ENCODE results near the gene NACAD. TPM values are rescaled to one million over a fixed set of nuclear protein-coding genes. Genes with fewer than 3 reads are reported as not detected.

The NACAD gene
- total RNA-seq, 1 experiment from 2014 or later: 6.6 TPM

DNA sequence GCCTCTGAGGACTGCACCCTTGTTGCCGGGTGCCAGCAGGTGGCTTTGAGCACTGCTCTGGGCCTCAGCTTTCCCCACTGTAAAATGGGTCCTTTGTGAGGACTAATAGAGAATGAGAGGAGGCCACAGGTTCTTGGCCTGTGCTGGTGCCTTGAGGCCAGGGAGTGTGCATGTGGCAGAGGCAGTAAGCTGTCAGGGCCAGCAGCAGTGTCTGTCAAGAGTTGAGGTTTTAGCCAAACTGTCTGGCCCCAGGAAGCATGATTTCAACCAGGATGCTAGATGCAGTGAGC lies 13.5 kb downstream of the NACAD start:
- DNase-seq (ENCODE audit: low spot score): no peak

DNA sequence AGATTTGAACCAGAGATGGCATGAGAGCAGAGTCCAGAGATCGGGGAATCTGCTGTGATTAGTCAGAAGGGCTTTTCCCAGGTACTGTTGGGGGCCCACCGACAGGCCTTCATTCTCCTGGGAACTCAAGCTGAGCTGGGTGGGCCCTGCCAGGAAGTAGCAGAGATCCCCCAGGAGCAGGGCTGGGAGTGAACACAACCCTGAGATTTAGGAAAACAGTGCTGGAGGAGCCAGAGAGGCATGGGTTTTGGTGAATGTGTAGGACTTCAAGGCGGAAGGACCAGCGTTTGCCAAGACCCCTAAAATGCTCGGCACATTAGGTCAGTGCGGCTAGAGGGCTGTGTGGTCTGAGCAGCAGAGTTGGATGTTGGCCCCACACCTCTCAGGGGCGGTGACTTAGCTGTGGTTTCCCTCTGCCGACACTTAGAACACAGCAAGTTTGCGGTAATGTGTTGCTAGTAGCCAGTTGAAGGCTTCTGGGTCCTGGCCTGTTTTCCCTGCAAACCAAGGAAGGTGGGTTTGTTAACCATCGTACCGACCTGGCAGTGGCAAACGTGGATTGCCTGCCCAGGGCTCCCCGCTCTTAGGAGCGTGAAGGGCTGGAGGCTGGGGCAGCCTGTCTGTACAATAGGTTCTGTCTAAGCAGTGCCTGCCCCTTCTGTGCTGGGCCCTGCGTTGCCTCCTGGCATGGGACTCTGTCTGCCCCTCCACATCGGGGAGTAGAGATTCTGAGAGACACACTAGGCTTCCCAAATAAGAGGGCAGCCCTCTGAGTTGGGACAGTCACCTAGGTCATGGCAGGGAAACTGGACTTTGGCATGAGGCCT lies 14.0 kb downstream of the NACAD start:
- no peak for DNase-seq (ENCODE audit: low spot score)

DNA sequence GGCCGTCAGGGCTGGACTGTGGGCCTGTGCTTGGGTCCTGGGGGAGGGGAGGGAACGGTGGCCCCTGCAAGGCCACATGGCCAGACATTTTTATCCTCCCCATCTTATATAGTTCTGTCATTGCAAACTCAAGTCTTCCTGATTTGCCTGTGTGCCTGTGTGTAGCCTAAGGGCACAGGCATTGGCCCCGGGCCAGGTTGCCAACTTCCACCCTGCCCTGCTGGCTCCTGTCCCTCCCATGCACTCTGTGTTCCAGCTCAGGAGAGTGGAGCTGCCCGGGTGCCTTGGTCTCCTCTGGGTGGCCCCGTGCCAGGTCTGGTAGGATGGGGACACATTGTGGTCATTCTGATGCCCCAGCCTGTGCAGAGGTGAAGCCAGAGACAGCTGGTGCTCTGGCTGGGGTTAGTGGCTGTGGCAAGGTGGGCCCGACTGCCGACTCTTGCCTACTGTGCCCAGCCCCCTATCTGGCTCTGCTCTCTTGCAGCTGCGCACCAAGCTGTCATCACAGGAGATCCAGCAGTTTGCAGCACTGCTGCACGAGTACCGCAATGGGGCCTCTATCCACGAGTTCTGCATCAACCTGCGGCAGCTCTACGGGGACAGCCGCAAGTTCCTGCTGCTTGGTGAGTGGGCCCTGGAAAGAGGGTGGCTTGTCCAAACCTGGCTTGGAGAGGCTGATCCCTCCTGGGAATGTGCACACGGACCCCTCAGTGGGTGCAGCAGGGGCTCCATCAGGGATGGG lies 14.8 kb downstream of the NACAD start:
- DNase-seq (ENCODE audit: low spot score): no peak

DNA sequence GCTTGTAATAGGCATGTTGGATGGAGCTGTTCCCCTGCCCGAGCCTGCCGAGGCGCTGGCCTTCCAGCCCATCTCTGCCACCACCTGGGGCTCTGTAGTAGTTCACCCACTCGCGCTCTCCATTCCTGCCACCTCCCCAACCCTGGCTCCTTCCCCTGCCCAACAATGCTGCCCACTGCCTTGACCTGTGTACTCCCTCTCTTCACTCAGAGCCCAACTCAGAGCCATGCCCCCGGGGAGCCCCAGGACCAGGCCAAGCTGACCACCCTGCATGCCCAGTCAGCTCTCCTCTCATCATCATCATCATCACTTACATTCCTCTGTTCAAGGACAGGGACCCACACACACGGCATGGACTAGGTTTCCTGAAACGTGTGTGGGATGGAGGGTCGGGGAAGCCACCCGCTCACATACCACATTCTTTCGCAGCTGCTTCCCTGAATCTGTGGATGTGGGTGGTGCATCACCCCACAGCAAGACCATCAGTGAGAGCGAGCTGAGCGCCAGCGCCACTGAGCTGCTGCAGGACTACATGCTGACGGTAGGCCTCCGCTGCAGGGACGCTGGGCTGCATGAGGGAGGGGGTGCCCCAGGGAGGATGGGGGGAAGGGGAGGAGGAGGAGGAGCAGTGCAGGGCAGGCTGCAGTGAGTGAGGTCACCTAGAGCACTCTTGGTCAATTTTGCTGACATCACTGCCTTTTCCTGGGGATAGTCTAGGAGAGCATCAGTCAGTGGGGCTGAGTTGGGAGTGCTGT lies 15.6 kb downstream of the NACAD start:
- DNase-seq (ENCODE audit: low spot score): no peak

DNA sequence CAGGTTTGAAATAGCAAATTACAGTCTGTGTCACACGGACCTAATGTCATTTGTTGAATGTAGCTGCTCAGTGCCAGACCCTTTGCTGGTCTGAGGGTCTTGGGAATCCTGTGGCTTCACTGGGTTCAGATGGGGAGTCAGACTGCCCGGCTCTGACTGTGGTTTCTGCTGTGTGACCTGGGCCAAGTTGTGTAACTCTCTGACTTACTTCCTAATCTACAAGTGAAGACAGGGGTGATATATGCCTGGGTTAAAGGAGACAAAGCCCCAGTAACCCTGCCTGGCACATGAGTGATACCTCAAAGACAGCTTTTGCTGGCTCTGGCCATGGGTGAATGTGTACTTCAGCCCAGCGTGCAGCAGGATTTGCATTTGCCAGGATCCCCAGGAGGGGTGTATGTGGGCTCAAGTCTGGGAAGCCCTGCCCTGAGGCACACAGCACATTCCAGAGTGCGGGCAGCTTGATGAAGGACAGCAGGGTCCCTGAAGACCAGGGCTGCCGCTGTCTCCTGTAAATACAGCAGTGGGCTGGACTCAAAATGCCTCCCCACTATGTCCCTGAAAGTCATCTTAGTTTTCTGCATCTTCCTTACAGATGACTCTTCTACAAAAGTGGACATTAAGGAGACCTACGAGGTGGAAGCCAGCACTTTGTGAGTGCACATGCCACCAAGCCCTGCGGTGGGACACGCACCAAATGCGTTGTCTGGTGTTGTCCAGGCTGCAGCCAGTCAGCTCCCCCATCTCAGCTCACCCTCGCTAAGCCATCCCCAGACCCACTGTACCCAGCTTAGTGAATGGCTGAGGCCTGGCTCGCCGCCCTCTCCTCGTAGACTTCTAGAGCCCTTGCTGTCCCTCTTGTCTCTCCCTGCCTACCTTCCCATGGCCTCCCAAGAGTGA lies 16.4 kb downstream of the NACAD start:
- DNase-seq (ENCODE audit: low spot score): no peak

DNA sequence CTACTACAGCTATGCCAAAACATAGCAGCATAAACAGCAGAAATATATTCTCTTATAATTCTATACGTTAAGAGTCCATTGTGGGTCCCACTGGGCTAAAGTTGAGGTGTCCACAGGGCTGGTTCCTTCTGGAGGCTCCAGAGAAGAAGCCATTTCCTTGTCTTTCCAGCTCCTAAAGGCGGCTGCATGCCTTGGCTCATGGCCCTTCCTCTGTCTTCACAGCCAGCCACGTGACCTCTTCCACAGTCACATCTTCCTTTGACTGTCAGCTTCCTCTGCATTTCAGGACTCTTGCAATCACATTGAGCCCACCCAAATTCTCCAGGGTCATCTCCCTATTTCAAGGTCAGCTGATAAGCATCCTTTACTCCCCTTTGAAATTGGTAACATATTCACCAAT lies 17.2 kb downstream of the NACAD start:
- DNase-seq (ENCODE audit: low spot score): no peak

DNA sequence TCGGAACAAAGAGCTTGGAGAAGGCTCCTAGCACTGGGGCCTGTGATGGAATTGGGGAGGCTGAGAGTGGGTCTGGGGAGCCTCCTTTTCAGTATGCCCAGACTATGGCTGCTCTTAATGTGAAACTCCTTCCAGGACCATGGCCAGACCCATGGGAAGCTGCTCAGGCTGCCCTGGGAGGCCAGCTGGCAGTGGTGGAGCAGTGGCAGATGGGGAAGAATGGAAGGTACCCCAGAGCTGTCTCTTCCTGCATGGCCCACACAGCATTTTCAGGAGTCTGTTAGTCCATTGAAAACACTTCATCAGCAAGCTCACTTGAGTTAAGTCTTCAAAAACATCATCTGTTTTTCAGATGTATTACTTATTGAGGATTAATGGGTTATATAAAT lies 18.5 kb downstream of the NACAD start:
- no peak for DNase-seq (ENCODE audit: low spot score)

DNA sequence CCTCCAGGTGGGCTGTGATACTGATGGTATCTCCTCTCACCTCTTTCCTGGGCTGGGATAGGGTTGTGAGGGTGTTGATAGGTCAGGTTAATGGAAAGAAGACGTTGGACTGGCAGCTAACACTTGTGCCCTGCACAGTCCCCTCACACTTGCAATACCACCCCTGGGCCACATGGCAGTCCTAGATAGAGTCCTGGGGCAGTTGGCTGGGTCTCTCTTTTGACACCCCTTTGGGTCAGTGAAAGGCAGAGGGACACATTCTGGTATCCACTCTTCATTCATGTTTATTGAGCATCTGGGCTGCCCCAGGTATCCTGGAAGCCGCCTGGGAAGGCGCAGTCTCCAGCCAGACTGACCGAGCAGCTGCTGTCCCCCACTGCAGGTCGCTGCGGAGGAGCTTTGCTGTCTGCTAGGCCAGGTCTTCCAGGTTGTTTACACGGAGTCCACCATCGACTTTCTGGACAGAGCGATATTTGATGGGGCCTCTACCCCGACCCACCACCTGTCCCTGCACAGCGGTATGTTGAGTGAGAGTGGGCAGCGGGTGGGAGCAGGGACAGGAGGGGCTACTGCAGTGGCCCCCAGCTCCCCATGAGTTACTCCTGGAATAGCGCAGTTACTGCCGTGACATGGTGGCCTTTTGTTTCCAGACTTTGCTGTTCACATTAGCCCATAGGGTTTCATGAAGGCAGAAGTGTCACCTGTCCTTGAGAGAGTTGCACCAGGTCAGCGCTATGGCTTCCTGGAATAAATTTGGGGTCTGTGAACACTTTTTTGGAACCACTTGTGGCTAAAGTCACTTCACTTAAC lies 19.1 kb downstream of the NACAD start:
- DNase-seq (ENCODE audit: low spot score): no peak

DNA sequence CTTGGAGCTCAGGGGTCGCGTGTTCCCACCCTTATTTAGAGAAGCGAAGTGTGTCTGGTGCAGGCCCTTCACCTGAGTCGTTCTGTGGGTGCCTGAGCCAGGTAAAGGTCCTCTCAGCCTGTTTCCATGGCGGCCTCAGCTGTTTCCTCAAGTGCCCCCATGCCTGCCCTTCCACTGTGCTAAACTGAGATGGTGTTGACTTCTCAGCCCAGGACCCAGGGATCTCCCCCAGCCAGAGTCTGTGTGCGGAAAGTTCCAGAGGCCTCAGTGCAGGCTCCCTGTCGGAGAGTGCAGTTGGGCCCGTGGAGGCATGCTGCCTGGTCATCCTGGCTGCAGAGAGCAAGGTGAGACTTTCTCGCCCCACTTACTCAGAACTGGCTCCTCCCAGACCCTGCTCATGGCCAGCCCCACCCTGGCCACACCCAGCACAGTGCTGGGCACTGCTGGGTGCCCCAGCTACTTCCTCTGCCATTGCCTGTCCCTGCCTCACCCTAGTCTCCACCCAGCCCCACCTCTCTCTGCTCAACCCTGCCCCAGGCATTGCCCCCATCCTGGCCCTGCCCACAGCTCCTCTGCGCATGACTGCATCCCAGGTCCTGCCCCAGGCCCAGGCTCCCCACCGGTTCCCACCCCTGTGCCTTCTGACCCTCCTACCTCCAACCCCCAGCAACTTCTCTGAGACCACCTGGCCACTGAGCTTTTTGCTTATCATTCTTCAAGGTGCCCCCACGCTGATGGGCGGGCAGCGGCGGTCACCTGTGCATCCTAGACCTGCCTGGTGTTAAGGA lies 20.3 kb downstream of the NACAD start:
- DNase-seq (ENCODE audit: low spot score): no peak

DNA sequence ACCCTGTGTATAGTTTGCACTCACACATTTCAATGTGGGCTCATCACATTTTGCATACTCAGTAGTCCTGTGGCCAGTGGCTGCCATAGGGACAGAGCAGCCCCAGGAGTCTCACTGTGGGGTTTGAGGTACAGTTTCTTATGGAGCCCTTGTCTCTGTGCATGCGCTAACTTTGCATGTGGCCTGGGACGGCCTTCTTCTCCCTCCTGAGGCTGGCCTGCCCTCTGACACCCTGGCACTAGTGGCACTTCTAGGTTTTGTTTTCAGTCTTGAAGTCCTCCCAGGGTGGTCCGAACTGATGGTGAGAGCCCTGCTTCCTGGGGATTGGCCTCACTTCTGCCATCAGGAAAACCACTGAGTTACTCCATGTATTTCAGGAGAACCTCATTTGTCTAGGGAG lies 21.2 kb downstream of the NACAD start:
- DNase-seq (ENCODE audit: low spot score): no peak

DNA sequence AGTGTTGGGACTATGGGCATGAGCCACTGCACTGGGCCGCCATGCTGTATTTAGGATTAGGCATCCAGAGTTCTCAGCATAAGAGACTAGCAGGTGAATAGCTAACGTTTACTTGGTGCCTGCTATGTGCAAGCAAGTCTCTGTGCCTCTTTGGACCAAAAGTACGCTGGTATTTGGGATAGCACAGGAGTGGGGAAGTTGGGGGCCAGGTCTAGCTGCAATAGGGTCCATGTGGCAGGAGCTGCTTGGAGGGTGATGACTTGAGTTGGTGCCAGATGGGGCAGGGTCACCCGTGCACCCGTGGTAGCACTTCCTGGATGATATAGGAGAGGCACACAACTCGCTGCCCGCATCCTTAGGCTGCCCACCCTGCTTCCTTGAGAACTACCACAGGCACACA lies 22.4 kb downstream of the NACAD start:
- DNase-seq (ENCODE audit: low spot score): no peak

DNA sequence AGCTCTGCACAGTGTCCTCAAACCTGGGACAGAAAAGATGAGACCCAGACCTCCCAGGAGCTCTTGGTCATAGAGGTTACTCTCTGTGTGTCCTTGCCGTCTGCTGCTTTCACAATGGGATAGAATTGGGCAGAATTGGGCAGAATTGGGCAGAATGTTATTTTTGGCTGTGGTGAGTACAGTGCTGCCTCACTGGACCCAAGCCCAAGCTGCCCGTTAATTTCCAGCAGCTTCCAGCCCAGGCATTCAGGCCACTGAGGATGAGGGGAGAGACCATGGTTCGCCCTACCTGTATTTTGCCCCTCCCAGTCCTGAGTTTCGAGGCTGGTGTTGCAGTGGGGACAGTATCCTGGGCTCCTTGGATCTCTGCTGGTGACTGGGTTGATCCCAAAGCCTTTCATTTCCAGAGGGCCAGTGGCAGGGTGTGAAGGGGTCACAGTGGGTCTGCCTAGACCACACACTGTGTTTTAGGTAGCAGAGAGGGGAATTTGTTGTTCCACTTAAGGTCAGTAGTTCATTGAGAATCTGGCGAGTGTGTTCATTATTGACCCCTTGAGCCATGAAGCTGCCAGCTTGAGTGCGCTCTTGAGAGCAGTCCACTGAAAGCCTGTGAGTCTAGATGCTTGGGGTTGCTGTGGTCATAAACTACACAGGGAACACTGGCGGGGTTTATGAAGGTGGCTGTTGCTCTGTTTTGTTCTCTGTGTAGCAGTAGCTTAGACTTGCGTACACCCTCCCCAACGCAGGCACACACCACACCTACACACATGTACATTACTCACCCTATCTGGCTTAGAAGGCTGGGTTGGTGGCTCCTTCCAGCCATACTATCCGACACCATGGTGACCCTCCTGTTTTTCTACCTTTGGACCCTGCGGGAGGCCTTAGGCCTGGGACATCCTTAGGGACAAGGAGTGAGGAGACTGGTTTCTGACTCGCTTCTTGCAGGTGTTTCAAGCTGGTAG lies 23.5 kb downstream of the NACAD start:
- no peak for DNase-seq (ENCODE audit: low spot score)

DNA sequence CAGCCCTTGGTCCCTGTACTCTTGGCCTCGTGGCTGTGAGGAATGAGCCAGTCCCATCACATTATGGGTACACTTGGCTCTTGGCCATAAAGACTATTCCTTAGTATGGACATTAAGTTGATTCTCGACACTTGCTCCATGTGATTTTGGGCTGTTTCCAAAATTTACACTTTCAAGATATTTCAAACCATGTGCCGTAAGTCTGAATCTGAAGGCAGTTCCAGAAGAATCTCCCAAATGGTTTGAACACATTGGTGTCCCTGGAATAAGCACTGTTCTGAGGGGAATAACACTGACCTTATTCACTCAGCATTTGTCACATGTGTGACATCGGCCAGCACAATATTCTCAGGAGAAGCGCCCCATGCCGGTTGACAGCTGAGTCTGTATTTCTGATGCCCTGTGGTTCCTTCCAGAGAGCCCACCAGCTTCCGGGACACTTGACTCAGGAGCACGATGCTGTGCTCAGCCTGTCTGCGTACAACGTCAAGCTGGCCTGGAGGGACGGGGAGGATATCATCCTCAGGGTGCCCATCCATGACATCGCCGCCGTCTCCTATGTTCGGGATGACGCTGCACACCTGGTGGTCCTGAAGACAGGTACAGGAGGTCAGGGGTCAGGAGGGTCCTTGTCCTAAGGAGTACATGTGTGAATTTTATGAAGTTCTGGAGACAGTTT lies 24.6 kb downstream of the NACAD start:
- no peak for DNase-seq (ENCODE audit: low spot score)

DNA sequence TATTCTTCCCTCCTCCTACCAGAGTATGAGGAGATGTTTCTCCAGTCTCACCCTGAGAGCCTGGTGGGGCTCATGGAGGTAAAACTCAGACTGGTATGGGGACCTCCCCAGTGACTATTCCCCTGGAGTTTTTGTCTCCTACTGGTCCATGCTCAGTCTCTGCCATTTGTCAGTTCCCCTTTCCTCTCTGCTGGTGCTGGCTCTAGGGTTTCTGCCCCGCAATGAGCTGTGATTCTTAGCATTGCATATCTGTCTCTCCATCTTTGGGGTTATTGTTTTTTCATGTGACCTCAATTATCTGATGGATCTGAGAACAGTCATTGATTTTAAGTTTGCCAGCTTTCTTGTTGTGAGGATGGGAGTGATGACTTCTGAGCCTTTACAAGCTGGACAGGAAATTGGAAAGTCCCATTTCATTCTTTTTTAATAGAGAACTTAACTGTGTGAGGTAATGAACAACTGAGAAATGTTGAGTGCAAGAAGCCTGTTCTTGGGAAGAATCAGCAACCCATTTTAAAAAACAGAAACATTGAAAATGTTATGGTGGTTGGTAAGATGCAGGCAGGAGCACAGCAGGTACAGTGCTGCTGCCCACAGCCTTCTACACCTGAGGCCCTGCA lies 26.9 kb downstream of the NACAD start:
- no peak for DNase-seq (ENCODE audit: low spot score)

DNA sequence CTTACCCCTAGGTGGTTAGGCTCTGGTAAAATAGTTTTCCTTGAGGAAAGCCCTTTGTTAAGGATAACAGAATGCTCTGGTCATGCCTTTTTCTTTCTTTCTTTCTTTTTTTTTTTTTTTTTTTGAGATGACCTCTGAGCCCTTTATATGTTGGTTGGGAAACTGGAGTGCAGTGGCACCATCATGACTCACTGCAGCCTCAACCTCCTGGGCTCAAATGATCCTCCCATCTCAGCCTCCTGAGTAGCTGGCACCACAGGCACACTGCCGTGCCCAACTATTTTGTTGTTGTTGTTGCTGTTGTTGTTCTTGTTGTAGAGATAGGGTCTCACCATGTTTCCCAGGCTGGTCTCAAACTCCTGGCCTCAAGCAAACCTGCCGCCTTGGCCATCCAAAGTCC lies 27.4 kb downstream of the NACAD start:
- no peak for DNase-seq (ENCODE audit: low spot score)

DNA sequence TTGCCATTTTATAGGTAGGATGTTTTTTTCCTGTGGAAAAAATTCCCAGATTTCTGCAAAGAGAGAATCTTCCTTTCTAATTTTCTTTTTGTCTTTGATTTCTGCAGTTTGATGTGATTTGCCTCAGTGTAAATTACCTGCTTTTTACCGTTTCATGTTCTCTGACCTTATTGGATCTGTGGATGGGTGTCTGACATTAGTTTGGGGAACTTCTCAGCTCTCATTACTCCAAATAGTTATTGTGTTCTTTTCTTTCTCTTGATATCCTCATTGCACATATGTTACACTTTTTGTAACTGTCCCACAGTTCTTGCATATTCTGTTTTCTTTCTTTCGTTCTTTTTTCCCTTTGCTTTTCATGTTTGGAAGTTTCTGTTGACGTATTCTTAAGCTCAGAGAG lies 28.5 kb downstream of the NACAD start:
- no peak for DNase-seq (ENCODE audit: low spot score)

DNA sequence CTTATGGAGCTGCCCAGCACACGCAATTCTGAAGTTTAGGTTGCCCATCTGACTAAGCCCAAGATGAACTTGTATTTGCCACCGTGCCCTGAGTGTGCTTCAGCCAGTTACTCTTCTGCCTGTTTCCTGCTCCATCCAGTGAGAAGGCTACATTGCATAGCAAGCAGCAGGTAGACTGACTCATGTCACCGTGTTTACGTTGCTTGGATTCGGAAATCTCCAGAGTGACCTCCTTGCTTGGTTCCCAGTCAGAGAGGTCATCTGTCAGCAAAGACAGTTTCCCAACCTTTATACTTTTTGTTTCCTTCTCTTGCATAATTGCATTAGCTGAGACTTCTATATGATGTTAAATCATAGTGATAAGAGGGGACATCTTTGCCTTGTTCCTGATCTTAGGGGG lies 30.9 kb downstream of the NACAD start:
- DNase-seq (ENCODE audit: low spot score): no peak
